GM21737 (cell line): ENCODE data around the gene EHF.

ENCODE experiments used
- ATAC-seq: cut with Tn5 transposase; IDR thresholded peaks from one replicate; pipeline ENCODE4 v1.9.1; 2021; ENCODE audit warnings: mild to moderate bottlenecking, moderate library complexity; ENCODE audit not compliant: unreplicated experiment

Gene EHF

GRCh38 chr11:34601609-34602008 lies 19.3 kb upstream of the EHF start:
- no peak for ATAC-seq

DNA sequence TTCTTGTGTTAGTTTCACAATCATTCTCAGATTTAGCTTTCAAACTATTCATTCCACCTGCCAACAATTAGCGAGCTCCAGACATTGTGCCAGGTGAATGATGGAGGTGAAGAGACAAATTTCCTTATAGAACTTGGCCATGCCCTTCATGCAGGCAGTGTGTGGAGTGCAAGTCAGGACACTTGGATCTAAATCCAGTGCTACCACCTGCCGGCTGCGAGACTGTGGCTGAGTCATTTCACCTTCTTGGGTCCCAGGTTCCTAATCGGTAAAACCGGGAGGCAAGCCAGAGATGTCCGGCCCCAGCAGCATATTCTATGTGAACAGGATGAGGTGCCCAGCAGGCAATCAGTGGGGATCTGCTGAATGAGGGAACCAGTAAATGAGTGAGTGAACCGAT lies 18.6 kb upstream of the EHF start:
- ATAC-seq: no peak

GRCh38 chr11:34603129-34604001 lies 17.5 kb upstream of the EHF start:
- ATAC-seq: no peak

DNA sequence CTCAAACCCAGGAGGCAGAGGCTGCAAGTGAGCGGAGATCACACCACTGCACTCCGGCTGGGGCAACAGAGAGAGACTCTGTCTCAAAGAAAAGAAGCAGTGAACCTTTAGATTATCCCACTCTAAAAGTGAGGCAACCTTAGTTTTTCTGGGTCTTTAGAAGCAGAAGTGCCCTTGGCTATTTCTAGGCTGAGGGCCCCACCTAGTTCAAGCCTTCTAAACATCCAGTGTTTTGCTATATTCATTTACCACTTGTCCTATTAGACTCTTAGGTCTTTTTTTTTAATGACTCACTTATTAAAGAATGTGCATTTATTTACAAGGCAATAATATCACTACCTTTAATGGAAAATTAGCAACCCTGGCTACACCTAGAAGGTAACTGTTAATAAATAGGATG lies 16.7 kb upstream of the EHF start:
- no peak for ATAC-seq

GRCh38 chr11:34604911-34605310 lies 16.0 kb upstream of the EHF start:
- ATAC-seq: no peak

DNA sequence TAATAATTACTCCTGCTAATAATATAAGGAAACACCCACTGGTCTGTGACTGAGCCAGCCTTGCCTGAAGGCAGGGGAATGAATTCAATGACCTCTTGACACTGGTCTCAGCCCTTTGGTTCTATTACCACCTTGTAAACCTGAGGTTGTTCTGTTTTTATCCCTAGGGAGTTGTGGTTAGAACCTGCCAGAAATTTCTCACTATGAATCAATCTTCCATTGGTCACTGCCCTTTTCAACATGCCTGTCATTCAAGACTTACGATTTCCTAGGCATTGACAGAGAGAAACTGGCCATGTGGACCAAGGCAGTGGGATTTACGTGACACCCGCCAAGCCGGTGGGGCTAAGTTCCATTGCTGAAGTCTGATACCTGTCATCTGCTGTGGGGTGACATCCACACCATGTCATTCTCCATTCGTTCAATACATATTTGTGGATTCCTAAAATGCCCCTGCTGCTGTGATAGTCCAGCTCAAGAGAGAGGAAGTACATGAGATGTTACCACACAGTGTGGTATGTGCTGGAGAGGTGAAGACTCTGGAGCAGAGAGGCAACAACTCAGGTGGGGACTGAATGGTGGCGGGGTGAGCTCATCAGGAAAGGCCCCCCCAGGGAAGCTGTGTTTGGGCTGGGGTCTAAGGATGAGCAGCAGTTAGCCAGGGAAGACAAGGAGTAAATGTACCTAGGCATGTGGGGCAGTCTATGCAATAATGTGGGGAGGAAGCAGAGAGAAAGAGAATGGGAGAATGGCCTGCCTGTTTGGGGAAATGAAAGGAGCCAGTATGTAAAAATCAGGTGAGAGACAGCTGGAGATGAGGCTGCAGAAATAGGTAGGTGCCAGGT lies 15.2 kb upstream of the EHF start:
- no peak for ATAC-seq

DNA sequence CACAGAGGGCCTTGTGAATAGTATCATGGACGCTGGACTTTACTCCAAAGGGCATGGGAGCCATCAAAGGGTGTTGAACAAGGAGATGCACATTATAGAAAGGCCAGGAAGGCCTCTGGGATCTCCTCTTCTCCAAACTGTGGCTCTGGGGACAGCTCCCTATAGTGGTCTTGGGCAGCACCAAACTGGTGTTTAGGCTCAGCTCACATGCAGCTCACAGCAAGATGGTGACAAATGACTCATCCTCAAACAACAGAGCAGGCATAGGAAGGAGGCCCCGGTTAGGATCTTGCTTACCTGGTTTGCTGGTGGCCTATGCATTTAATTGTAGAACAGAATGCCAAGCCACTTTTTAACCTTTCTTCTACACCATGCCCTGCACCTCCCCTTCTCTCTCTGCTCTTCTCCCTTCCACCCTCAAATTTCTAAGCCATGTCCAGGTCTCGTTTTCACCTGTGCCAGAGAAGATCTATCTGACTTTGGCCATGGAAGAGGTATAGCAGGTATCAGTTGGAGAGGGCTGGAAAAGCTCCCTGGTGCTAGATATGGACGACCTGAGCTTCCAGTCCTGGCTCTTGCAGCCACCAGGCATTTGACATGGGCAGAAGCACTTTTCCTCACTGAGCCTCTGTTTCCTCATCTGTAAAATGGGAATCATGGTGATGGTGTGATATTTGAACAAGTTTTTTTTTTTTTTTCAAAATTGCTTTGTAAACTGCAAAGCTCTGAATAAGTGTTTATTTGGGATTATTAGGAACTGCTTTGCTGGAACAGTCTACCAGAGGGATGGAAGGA lies 14.4 kb upstream of the EHF start:
- ATAC-seq: no peak

GRCh38 chr11:34609187-34609751 lies 11.6 kb upstream of the EHF start:
- no peak for ATAC-seq

- ATAC-seq: no peak
Observed at GRCh38 chr11:34609850-34610249, 11.0 kb upstream of the EHF start.

- ATAC-seq: no peak
Observed at GRCh38 chr11:34610324-34611041, 10.4 kb upstream of the EHF start.

GRCh38 chr11:34613015-34613414 lies 7.9 kb upstream of the EHF start:
- ATAC-seq: no peak

DNA sequence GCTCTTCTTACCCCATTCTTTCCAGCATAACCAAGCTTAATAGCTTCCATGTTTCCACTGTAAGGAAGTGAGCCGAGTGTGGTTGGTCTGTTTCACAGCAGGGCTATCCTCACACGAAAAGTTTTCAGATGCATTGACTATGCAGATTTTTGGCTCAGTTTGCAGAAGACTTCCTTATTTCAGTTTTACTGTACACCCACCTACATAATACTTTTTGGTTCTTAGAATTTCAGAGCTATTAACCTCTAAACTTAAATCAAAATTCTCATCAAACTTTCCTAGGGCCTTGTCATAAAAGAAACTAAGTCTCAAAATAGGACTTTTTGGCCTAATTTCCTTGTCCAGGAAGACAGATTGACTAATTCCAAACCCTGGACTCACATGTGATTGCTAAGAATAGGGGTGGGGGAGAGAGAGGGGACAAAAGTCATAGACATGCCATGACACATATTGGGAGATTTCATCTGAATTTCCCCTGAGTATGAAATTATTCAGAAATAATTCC lies 7.3 kb upstream of the EHF start:
- ATAC-seq: peak; percentile 75

DNA sequence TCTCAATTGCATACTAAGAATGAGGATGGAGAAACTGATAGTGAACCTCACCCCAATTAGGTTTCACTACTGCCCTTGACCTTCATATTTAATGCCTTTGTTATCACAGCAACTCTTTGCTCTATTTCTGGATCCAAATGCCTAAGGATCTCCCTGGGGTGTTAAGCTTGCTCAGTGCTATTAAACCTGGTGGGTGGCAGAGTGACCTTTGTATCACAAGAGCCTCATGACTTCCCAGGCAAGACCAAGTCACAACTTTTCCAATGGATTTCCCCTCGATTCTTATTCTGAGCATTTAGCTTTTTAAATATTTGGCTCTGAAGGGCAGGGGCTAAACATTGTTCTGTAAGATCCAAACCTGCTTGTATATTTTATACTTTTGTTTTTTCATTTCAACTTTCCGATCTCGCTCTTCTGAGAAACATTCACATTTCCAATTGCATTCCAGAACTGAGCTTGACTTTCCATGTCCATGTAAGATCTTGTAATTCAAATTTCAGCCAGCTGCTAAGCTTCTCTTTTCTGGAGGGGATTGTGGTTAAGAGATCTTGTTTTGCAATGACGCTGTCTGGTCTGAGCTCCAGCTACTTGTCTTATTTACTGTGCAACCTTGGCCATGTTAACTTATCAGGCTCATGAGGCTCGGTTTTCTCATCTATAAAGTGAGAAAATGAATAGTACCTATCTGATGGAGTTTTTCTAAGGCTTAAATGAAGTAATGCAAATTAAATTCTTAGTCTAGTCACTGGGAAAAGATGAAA lies 6.4 kb upstream of the EHF start:
- ATAC-seq: no peak

DNA sequence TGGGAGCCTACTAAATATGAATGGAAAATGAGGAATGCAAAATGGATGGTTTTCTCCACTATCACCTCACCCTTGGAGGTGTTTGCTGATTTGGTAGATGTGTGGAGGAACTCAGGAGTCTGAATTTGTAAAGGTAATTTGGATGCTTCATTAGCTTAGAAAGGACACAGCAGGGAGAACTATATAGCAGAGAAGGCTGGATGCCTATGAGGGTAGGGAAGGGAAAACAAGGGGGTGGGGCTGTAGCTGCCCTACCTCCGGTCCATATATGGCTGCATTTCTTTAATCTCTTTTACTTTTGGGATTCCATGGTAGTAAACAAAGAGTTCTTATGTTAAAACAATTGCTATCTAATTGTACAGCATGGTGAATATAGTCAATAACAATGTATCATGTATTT lies 4.8 kb upstream of the EHF start:
- no peak for ATAC-seq

DNA sequence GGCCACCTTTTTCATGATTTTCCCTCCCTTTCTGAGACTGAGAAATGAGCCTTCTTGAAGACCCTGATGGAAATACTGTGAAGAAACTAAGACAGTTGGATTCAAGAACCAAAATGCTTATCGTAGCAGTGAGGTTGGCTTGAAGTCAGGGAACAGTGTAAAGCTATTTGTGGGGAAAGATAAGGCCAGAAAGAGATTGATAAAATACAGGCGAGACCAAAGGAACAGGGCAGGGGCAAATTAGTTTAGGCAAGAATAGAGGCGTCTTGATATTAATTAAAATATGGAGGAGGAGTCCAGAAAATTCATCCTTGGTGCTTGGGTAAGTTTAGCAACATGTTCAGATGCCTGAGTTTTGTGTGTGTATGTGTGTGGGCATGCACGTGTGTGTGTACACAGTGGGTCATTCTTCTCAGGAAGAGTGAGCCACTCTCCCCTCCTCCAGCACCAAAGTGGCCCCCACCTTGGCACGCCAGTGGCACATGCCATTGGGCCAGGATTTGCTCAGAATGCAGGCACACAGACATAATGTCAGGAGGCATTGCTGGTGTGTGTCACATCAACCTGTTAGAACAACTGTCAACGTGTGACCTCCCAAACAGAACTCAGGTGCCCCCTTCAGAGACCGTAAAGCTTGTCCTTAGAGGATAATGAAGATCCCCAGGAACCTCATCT lies 3.9 kb upstream of the EHF start:
- no peak for ATAC-seq

- no peak for ATAC-seq
Observed at GRCh38 chr11:34618406-34618805, 2.5 kb upstream of the EHF start.

GRCh38 chr11:34619062-34619516 lies 1.8 kb upstream of the EHF start:
- no peak for ATAC-seq

DNA sequence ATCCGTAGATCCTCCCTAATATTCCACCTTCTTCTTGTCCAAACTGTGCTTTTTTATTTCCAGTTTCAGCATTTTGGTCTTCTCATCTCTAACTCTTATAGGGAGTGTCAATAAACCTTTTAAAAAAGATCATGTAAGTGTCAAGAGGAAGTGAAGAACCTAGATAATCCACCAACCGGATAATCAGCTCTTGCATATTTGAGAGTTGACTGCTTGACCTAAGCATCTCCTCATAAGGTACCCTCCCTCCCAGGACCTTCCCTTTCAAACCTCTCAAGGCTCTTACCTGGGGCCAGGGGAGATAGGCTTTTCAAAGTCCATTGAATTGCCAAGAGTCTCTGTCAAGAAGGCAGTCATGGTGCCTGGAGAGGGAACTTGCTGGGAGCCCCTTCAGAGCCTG lies 691 bp upstream of the EHF start:
- no peak for ATAC-seq

GRCh38 chr11:34621876-34622275 lies 983 bp downstream of the EHF start:
- ATAC-seq: no peak
